BJ (cell line): Measurements from ENCODE around the gene FOCAD. TPM values are rescaled to one million over a fixed set of nuclear protein-coding genes. Genes with fewer than 3 reads are reported as not detected.

Experiments
- CTCF ChIA-PET: fragments of 350-600 bp; formaldehyde crosslinking; extraction: SDS; loops from one replicate; lab custom pipeline; 2021; ENCODE audit warnings: antibody characterized with exemption, inconsistent platforms; lab: Yijun Ruan, JAX
- POLR2A ChIA-PET: fragments of 300-600 bp; sonication (Branson Sonifier 250); formaldehyde crosslinking; extraction: SDS; loops from one replicate; lab custom pipeline; 2021; ENCODE audit warnings: antibody characterized with exemption; lab: Charles Lee
- DNase-seq: peaks from one replicate; pipeline ENCODE4 v3.0.0-alpha.2; 2011; ENCODE audit warnings: low read depth
- H3K27me3 ChIP-seq: 2 replicates; pipeline ENCODE4 v1.6.0; 2011; ENCODE audit warnings: low read length; ENCODE audit not compliant: control insufficient read depth, insufficient read depth
- H3K36me3 ChIP-seq: 2 replicates; pipeline ENCODE4 v1.5.1; 2011; ENCODE audit warnings: low read length; ENCODE audit not compliant: control insufficient read depth, insufficient read depth
- H3K4me3 ChIP-seq: 2 replicates; pipeline ENCODE4 v1.5.1; 2011; ENCODE audit warnings: low read depth, mild to moderate bottlenecking, control low read depth, low read length
- polyA plus RNA-seq: library from polyadenylated mRNA; depleted of rRNA; stranded (reverse); fragments of >200 nt; gene quantifications from 2 replicates; pipeline ENCODE4 v1.2.3, GENCODE V29; 2011
- TF ChIP-seq, protein P1 (sequence below): IDR thresholded peaks from 2 replicates; pipeline ENCODE4 v1.5.1; 2011; ENCODE audit warnings: low read depth, mild to moderate bottlenecking, control low read depth, inconsistent platforms, low read length, moderate library complexity; ENCODE audit not compliant: insufficient read depth

The FOCAD gene
- polyA plus RNA-seq, 1 experiment, result 32.9 TPM

DNA sequence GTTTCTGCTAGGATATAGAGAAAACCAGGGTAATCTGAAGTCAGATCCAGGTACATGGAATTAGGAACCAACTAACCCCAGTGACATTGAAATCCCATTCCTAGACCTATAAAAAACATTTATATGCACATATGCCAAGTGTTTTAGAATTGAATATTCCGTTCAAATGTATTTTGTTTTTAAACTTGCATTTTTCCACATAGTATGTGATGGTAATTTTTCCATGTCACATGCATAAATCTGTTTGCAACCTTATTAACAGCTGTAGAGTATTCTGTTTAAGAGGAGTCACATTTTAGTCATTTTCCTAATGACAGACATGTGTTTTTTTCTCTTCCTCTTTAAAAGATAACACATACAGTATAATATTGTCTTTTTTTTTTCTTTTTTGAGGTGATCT lies 50.2 kb downstream of the FOCAD start:
- ChIA-PET POLR2A (no interaction called here), CTCF (no interaction called here)

DNA sequence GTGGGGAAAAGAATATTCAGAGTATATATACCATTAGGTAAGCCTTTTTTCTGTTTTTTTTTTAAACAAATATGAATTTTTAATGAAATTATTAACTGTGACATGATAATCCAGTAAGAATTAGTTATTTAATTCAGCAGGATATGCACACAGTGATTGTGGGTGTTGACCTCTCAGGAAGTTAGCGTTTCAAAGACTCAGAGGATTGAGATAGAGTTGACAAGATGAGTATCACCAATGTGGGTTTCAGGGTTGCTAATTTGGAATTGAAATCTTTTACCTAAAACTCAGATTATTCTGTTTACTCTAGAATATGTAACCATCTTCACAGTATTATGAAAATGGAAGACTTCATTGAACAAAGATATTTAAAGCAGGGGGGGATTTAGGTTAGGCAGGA lies 56.2 kb downstream of the FOCAD start:
- Histone ChIP-seq H3K4me3 (no peak overlapping the region), H3K36me3 (no peaks in the 10 kb centered on the region), H3K27me3 (no peaks in the 10 kb centered on the region)
- no peak for DNase-seq
- CTCF ChIA-PET, result no interaction called here
- POLR2A ChIA-PET, result no interaction called here
- TF ChIP-seq, protein P1, sequence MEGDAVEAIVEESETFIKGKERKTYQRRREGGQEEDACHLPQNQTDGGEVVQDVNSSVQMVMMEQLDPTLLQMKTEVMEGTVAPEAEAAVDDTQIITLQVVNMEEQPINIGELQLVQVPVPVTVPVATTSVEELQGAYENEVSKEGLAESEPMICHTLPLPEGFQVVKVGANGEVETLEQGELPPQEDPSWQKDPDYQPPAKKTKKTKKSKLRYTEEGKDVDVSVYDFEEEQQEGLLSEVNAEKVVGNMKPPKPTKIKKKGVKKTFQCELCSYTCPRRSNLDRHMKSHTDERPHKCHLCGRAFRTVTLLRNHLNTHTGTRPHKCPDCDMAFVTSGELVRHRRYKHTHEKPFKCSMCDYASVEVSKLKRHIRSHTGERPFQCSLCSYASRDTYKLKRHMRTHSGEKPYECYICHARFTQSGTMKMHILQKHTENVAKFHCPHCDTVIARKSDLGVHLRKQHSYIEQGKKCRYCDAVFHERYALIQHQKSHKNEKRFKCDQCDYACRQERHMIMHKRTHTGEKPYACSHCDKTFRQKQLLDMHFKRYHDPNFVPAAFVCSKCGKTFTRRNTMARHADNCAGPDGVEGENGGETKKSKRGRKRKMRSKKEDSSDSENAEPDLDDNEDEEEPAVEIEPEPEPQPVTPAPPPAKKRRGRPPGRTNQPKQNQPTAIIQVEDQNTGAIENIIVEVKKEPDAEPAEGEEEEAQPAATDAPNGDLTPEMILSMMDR, result no peak

More for the DNA sequence above, 50.2 kb downstream of the FOCAD start:
- H3K27me3 ChIP-seq, result no peaks in the 10 kb centered on the region
- DNase-seq, result no peak
- H3K4me3 ChIP-seq, result no peak overlapping the region
- H3K36me3 ChIP-seq, result no peaks in the 10 kb centered on the region
- TF ChIP-seq, protein P1, result no peak

DNA sequence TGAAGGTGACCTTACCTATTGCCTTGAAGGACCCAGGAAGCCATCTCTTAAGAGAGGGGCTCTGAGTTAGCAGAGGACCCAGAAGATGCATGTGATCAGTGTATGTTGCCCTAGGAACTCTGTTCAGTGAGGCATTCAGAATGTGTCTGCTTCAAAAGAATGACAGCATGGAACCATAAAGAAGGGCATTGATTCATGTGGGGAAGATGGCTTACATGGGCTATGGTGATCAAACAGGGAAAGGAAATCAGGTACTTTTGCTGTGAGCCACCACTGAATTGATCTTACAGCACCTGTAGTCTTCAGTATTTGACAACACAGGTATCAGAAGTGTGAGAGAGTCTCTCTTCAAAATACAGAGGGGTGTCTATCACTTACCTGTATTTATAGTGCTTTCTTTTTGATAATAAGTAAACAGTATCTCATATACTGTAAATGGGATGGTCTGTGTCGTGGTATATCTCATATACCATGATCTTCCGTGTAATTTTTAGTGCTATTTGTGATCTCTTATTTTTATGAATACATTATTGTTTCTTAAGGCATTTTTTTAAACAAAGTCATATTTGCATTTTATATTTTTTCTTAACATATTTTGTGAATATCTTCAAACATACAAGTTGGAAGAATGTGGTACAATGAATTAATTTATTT lies 57.0 kb downstream of the FOCAD start:
- H3K4me3 ChIP-seq, result no peak overlapping the region
- no peak for DNase-seq
- ChIA-PET CTCF (no interaction called here), POLR2A (no interaction called here)
- no peaks in the 10 kb centered on the region for H3K36me3 ChIP-seq
- TF ChIP-seq, protein P1, result no peak
- no peaks in the 10 kb centered on the region for H3K27me3 ChIP-seq

DNA sequence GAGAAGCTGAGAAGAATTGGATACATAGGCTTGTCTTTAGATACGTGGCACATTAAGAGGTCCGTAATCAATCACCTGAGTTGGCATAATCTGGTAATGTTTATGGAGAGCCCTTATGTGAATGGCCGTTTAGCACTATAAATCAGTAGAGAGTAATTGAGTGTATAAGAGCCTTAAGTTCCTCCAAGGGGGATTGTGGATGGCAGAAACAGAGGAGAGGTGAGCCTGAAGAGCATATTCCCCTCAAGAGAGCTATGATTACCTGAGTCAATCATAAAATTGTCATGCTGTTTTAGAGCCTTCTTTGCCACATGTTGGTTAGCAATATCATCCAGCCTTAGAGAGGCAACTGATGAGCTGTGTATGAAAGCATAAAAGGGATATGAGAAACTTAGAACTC lies 58.8 kb downstream of the FOCAD start:
- CTCF ChIA-PET, result no interaction called here
- no peaks in the 10 kb centered on the region for H3K36me3 ChIP-seq
- no peak overlapping the region for H3K4me3 ChIP-seq
- no peak for DNase-seq
- POLR2A ChIA-PET, result no interaction called here
- TF ChIP-seq, protein P1, result no peak
- H3K27me3 ChIP-seq, result no peaks in the 10 kb centered on the region

DNA sequence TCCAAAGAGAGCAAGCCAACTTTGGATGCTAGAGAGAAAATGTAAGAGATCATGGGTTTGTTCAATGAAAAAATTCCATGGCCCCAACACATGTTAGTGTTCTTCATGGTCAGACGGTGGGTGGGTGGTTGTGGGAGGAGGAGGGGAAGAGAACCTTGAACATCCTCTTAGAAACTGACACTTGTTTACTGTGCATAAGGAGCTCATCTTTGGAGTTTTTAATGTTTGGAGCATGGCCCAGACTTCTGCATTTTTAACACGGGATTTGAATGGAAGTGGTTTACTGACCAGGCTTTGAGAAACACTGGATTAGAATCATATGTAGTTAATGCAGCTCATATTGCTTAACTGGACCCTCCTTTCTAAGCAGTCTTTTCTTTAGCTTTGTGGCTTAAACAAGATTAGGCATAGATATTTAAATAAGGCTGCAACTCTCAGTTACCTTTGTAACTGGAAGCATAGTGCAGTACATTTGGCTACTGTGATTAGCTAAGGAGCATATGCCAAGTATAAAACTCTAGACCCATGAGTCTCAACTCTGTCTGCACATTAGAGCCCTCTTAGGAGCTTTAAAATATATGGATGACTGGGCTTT lies 60.1 kb downstream of the FOCAD start:
- CTCF ChIA-PET, result no interaction called here
- no peaks in the 10 kb centered on the region for H3K36me3 ChIP-seq
- POLR2A ChIA-PET, result no interaction called here
- DNase-seq, result peak; percentile 34
- TF ChIP-seq, protein P1, result no peak
- no peak overlapping the region for H3K4me3 ChIP-seq
- H3K27me3 ChIP-seq, result no peaks in the 10 kb centered on the region
